Mesenchymal stem cell (in vitro differentiated cells and primary cell): Measurements from ENCODE around the gene CITED1.
"Not testable (repeated sequence)": the region's sequence is repeated elsewhere in the genome, so short reads cannot be mapped to it uniquely, and the experiment has no call there.

Experiments used
- DNase-seq: peaks from one replicate; pipeline ENCODE4 v3.0.0-alpha.2; 2013
- H2AFZ ChIP-seq: one replicate; pipeline ENCODE4 v1.6.1; 2013; ENCODE audit warnings: low read depth, mild to moderate bottlenecking, control low read depth, inconsistent platforms, low read length, moderate library complexity
- H2AK5ac ChIP-seq: 2 replicates; pipeline ENCODE4 v1.6.1; 2013; ENCODE audit warnings: low read length, moderate library complexity, mild to moderate bottlenecking, inconsistent platforms; ENCODE audit not compliant: severe bottlenecking
- H2BK120ac ChIP-seq: one replicate; pipeline ENCODE4 v1.6.1; 2013; ENCODE audit warnings: low read depth, mild to moderate bottlenecking, inconsistent platforms, low read length, moderate library complexity
- H2BK12ac ChIP-seq, 2 experiments: one replicate each; pipeline ENCODE4 v1.6.1; 2013; ENCODE audit warnings: inconsistent platforms in 2 of 2, low read length in 2 of 2, mild to moderate bottlenecking in 2 of 2, moderate library complexity in 2 of 2, control low read depth in 1 of 2
- H2BK15ac ChIP-seq: one replicate; pipeline ENCODE4 v1.6.1; 2013; ENCODE audit warnings: mild to moderate bottlenecking, low read depth, inconsistent platforms; ENCODE audit not compliant: poor library complexity, severe bottlenecking
- H2BK5ac ChIP-seq: 2 replicates; pipeline ENCODE4 v1.6.1; 2013; ENCODE audit warnings: low read depth, mild to moderate bottlenecking, low read length, control low read depth, inconsistent platforms; ENCODE audit not compliant: poor library complexity, severe bottlenecking
- H3K14ac ChIP-seq, 2 experiments: one replicate each; pipeline ENCODE4 v1.6.1; 2013; ENCODE audit warnings: inconsistent platforms in 2 of 2, low read length in 2 of 2, control low read depth in 1 of 2, mild to moderate bottlenecking in 1 of 2, moderate library complexity in 1 of 2
- H3K18ac ChIP-seq, 2 experiments: one replicate each; pipeline ENCODE4 v1.6.1; 2013; ENCODE audit warnings: inconsistent platforms in 2 of 2, low read length in 2 of 2, control low read depth in 1 of 2, low read depth in 1 of 2, mild to moderate bottlenecking in 1 of 2
- H3K23ac ChIP-seq, 2 experiments: one replicate each; pipeline ENCODE4 v1.6.1; 2013; ENCODE audit warnings: inconsistent platforms in 2 of 2, low read length in 2 of 2, mild to moderate bottlenecking in 2 of 2, moderate library complexity in 2 of 2, control low read depth in 1 of 2
- H3K27ac ChIP-seq: 2 replicates; pipeline ENCODE4 v1.5.1; 2013; ENCODE audit warnings: mild to moderate bottlenecking, moderate library complexity, low read length, control low read depth, inconsistent platforms; ENCODE audit not compliant: poor library complexity, severe bottlenecking
- H3K27me3 ChIP-seq, 2 experiments: 2 replicates each; pipeline versions ENCODE4 v1.6.1 to v1.7.0; 2013; ENCODE audit warnings: low read length in 2 of 2, mild to moderate bottlenecking in 2 of 2, moderate library complexity in 2 of 2, control low read depth in 1 of 2, inconsistent platforms in 1 of 2; ENCODE audit not compliant: control insufficient read depth in 1 of 2, insufficient read depth in 1 of 2
- H3K36me3 ChIP-seq, 2 experiments: 2 replicates each; pipeline versions ENCODE4 v1.6.1 to v1.7.0; 2013; ENCODE audit warnings: low read length in 2 of 2, control low read depth in 1 of 2, inconsistent platforms in 1 of 2, low read depth in 1 of 2, mild to moderate bottlenecking in 1 of 2; ENCODE audit not compliant: insufficient read depth in 2 of 2, control insufficient read depth in 1 of 2
- H3K4ac ChIP-seq, 2 experiments: one replicate each; pipeline ENCODE4 v1.6.1; 2013; ENCODE audit warnings: inconsistent platforms in 2 of 2, low read length in 2 of 2, mild to moderate bottlenecking in 2 of 2, moderate library complexity in 2 of 2, control low read depth in 1 of 2, low read depth in 1 of 2
- H3K4me1 ChIP-seq: 2 replicates; pipeline ENCODE4 v1.6.1; 2013; ENCODE audit warnings: low read depth, low read length, control low read depth; ENCODE audit not compliant: control insufficient read depth, insufficient read depth
- H3K4me2 ChIP-seq: 2 replicates; pipeline ENCODE4 v1.6.1; 2013; ENCODE audit warnings: low read length, mild to moderate bottlenecking, inconsistent platforms; ENCODE audit not compliant: poor library complexity, severe bottlenecking
- H3K4me3 ChIP-seq, 2 experiments: 2 replicates each; pipeline versions ENCODE4 v1.5.1 to v1.7.0; 2013; ENCODE audit warnings: low read length in 2 of 2, mild to moderate bottlenecking in 2 of 2, control low read depth in 1 of 2, low read depth in 1 of 2; ENCODE audit not compliant: insufficient read depth in 1 of 2
- H3K79me1 ChIP-seq: replicated peaks from 2 replicates; pipeline ENCODE4 v1.6.1; 2013; ENCODE audit warnings: mild to moderate bottlenecking, control low read depth, low read length, inconsistent platforms; ENCODE audit not compliant: poor library complexity, severe bottlenecking
- H3K9ac ChIP-seq: 2 replicates; pipeline ENCODE4 v1.7.0; 2013; ENCODE audit warnings: mild to moderate bottlenecking, low read length, moderate library complexity
- H3K9me3 ChIP-seq: 2 replicates; pipeline ENCODE4 v1.7.0; 2013; ENCODE audit warnings: mild to moderate bottlenecking, low read length; ENCODE audit not compliant: control insufficient read depth
- H4K8ac ChIP-seq: one replicate; pipeline ENCODE4 v1.6.1; 2013; ENCODE audit warnings: inconsistent platforms, mild to moderate bottlenecking, low read length, moderate library complexity
- H4K91ac ChIP-seq: one replicate; pipeline ENCODE4 v1.6.1; 2013; ENCODE audit warnings: mild to moderate bottlenecking, low read length, inconsistent platforms
- WGBS: methylation state at CpG from one replicate; pipeline ENCODE4 v1.1.7; 2013; ENCODE audit warnings: mixed read lengths; 5-methylcytosine and 5-hydroxymethylcytosine counted together

The CITED1 gene

DNA sequence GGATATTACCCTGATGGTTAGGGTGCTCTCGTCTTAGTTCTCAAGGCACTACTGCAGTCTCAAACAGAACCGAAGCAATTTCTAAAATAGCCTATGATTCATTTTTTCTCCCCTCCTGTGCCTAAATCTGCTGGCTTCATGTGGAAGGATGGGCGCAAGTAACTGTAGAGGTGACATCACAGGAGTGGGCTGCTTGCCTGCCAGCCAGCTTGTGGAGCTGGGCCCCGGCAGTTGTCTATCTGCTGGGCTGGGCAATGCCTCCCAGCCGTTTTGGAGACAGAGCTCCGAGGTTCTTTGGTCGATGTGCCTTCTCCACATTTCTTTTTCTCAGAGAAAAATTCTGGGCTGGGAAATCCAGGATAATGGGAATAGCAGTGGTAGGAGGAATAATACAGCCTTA, 34.3 kb upstream of the CITED1 start:
- Histone ChIP-seq H3K27ac (no peak overlapping the region), H3K36me3 (peaks cover 0 to 9% of the 10 kb centered on the region in 2 experiments), H2BK12ac (no peak overlapping the region), H3K4me2 (no peak overlapping the region), H4K8ac (no peak overlapping the region), H3K27me3 (peaks cover 0 to 55% of the 10 kb centered on the region in 2 experiments), H2AFZ (no peak overlapping the region), H3K9me3 (no peaks in the 10 kb centered on the region), H3K23ac (no peak overlapping the region), H2AK5ac (no peak overlapping the region), H3K4ac (no peak overlapping the region), H3K79me1 (no peaks in the 10 kb centered on the region), H2BK5ac (no peak overlapping the region), H3K18ac (no peak overlapping the region), H3K4me3 (no peak overlapping the region), H3K9ac (no peak overlapping the region), H2BK15ac (no peak overlapping the region), H3K4me1 (no peaks in the 10 kb centered on the region), H2BK120ac (no peak overlapping the region), H3K14ac (no peak overlapping the region), H4K91ac (no peak overlapping the region)
- 93% methylated on average over 2 of the region's 7 CpGs for WGBS
- DNase-seq: no peak

GRCh38 chrX:72330131-72330530, 24.4 kb upstream of the CITED1 start:
- no peaks in the 10 kb centered on the region for H3K4me1 ChIP-seq
- H2BK12ac ChIP-seq: no peak overlapping the region
- peaks cover 0 to 5% of the 10 kb centered on the region in 2 experiments for H3K36me3 ChIP-seq
- H3K18ac ChIP-seq: no peak overlapping the region
- no peak overlapping the region for H2BK15ac ChIP-seq
- no peak overlapping the region for H3K9ac ChIP-seq
- H3K14ac ChIP-seq: no peak overlapping the region
- no peak overlapping the region for H2AFZ ChIP-seq
- H3K23ac ChIP-seq: no peak overlapping the region
- no peak overlapping the region for H3K4me3 ChIP-seq
- H2BK5ac ChIP-seq: no peak overlapping the region
- no peak overlapping the region for H4K8ac ChIP-seq
- no peak overlapping the region for H2AK5ac ChIP-seq
- no peak overlapping the region for H4K91ac ChIP-seq
- H3K4me2 ChIP-seq: no peak overlapping the region
- H3K4ac ChIP-seq: no peak overlapping the region
- peaks cover 0 to 33% of the 10 kb centered on the region in 2 experiments for H3K27me3 ChIP-seq
- no peak overlapping the region for H3K27ac ChIP-seq
- DNase-seq: no peak
- WGBS: 94% methylated on average over 3 of the region's 3 CpGs
- no peak overlapping the region for H2BK120ac ChIP-seq
- H3K9me3 ChIP-seq: peaks cover 17% of the 10 kb centered on the region
- no peaks in the 10 kb centered on the region for H3K79me1 ChIP-seq

GRCh38 chrX:72326605-72327300, 21.0 kb upstream of the CITED1 start:
- no peak overlapping the region for H2BK5ac ChIP-seq
- H3K36me3 ChIP-seq: peaks cover 0 to 5% of the 10 kb centered on the region in 2 experiments
- no peaks in the 10 kb centered on the region for H3K79me1 ChIP-seq
- no peak overlapping the region for H3K14ac ChIP-seq
- no peak overlapping the region for H3K27ac ChIP-seq
- H3K27me3 ChIP-seq: peaks cover 0 to 32% of the 10 kb centered on the region in 2 experiments
- H2BK120ac ChIP-seq: no peak overlapping the region
- H3K9ac ChIP-seq: no peak overlapping the region
- DNase-seq: no peak
- H3K18ac ChIP-seq: no peak overlapping the region
- no peak overlapping the region for H2BK12ac ChIP-seq
- H2AFZ ChIP-seq: no peak overlapping the region
- no peak overlapping the region for H3K23ac ChIP-seq
- no peak overlapping the region for H3K4me2 ChIP-seq
- H4K8ac ChIP-seq: no peak overlapping the region
- H3K4me1 ChIP-seq: no peaks in the 10 kb centered on the region
- H3K9me3 ChIP-seq: peaks cover 12% of the 10 kb centered on the region
- no peak overlapping the region for H2AK5ac ChIP-seq
- no peak overlapping the region for H2BK15ac ChIP-seq
- H3K4me3 ChIP-seq: no peak overlapping the region
- no peak overlapping the region for H4K91ac ChIP-seq
- H3K4ac ChIP-seq: no peak overlapping the region
- WGBS: 90% methylated on average over 4 of the region's 8 CpGs

DNA sequence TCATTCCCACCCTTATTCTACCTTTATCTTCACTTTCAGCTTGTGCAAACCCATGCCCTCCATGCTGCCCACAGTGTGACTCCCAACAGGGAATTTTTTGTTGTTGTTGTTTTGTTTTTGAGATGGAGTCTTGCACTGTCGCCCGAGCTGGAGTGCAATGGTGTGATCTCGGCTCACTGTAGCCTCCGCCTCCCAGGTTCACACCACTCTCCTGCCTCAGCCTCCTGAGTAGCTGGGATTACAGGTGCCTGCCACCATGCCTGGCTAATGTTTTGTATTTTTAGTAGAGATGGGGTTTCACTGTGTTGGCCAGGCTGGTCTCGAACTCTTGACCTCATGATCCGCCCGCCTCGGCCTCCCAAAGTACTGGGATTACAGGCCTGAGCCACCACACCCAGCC, 13.9 kb upstream of the CITED1 start:
- not testable (repeated sequence) for H3K27ac ChIP-seq, H2BK12ac ChIP-seq, H4K91ac ChIP-seq, H3K4me3 ChIP-seq, H2BK120ac ChIP-seq, H2AK5ac ChIP-seq, DNase-seq, H3K18ac ChIP-seq, H2BK15ac ChIP-seq, H2BK5ac ChIP-seq, H3K23ac ChIP-seq, H4K8ac ChIP-seq, H3K4me1 ChIP-seq, H3K9ac ChIP-seq, H3K79me1 ChIP-seq, H2AFZ ChIP-seq, H3K36me3 ChIP-seq, H3K4me2 ChIP-seq, H3K4ac ChIP-seq, H3K14ac ChIP-seq, H3K9me3 ChIP-seq
- peaks cover 0 to 36% of the 10 kb centered on the region in 2 experiments for H3K27me3 ChIP-seq
- WGBS: 94% methylated on average over 4 of the region's 8 CpGs
